Neural progenitor cell (in vitro differentiated cells): ENCODE data around the gene CEP135. TPM values are rescaled to one million over a fixed set of nuclear protein-coding genes. Genes with fewer than 3 reads are reported as not detected.
A peak's percentile ranks its signal among the peaks of the same experiment; 100 is the strongest.

Source experiments
- DNase-seq: peaks from one replicate; pipeline ENCODE4 v3.0.0-alpha.2; 2016; ENCODE audit warnings: low spot score
- H2AFZ ChIP-seq: fragments of 200-600 bp; sonication (generic); replicated peaks from 2 replicates; pipeline ENCODE4 v1.6.1; 2016; ENCODE audit warnings: antibody characterized with exemption
- H3F3A ChIP-seq: fragments of 200-600 bp; sonication (generic); 2 replicates; pipeline ENCODE4 v1.6.1; 2016; ENCODE audit warnings: antibody characterized with exemption, low read depth
- H3K27ac ChIP-seq: fragments of 200-600 bp; sonication (generic); 2 replicates; pipeline ENCODE4 v1.5.1; 2016; ENCODE audit warnings: mild to moderate bottlenecking
- H3K27me3 ChIP-seq: fragments of 200-600 bp; sonication (generic); 2 replicates; pipeline ENCODE4 v1.6.1; 2016; ENCODE audit warnings: mild to moderate bottlenecking, moderate library complexity
- H3K36me3 ChIP-seq: fragments of 200-600 bp; sonication (generic); 2 replicates; pipeline ENCODE4 v1.5.1; 2016
- H3K4me1 ChIP-seq: fragments of 200-600 bp; sonication (generic); 2 replicates; pipeline ENCODE4 v1.6.1; 2016; ENCODE audit warnings: mixed run types
- H3K4me2 ChIP-seq: fragments of 200-600 bp; sonication (generic); 2 replicates; pipeline ENCODE4 v1.6.1; 2016
- H3K4me3 ChIP-seq: fragments of 200-600 bp; sonication (generic); 2 replicates; pipeline ENCODE4 v1.5.1; 2016
- H3K79me2 ChIP-seq: fragments of 200-600 bp; sonication (generic); 2 replicates; pipeline ENCODE4 v1.6.1; 2016; ENCODE audit warnings: low read depth
- H3K9ac ChIP-seq: fragments of 200-600 bp; sonication (generic); 2 replicates; pipeline ENCODE4 v1.6.1; 2016
- H3K9me3 ChIP-seq: fragments of 200-600 bp; sonication (generic); 2 replicates; pipeline ENCODE4 v1.5.1; 2016; ENCODE audit warnings: low read depth
- H4K20me1 ChIP-seq: fragments of 200-600 bp; sonication (generic); 2 replicates; pipeline ENCODE4 v1.6.1; 2016; ENCODE audit warnings: low read depth
- H3K27ac Mint-ChIP-seq: 3 replicates; pipeline ENCODE4 v1.8.0; 2021; ENCODE audit warnings: mixed read lengths
- H3K27me3 Mint-ChIP-seq: 2 replicates; pipeline ENCODE4 v1.8.0; 2022; ENCODE audit warnings: low read depth, mild to moderate bottlenecking, inconsistent platforms, moderate library complexity, mixed read lengths; ENCODE audit not compliant: insufficient read depth
- H3K36me3 Mint-ChIP-seq: 3 replicates; pipeline ENCODE4 v1.8.0; 2021; ENCODE audit warnings: mixed read lengths
- H3K4me1 Mint-ChIP-seq: 3 replicates; pipeline ENCODE4 v1.8.0; 2021; ENCODE audit warnings: mixed read lengths
- H3K4me3 Mint-ChIP-seq: 3 replicates; pipeline ENCODE4 v1.8.0; 2021; ENCODE audit warnings: mild to moderate bottlenecking, moderate library complexity, mixed read lengths
- H3K9me3 Mint-ChIP-seq: 3 replicates; pipeline ENCODE4 v1.8.0; 2020; ENCODE audit warnings: mixed read lengths
- CTCF ChIP-seq: fragments of 200-600 bp; sonication (generic); IDR thresholded peaks from 2 replicates; pipeline ENCODE4 v1.5.1; 2017; ENCODE audit warnings: antibody characterized with exemption, mild to moderate bottlenecking
- EZH2 ChIP-seq: fragments of 200-600 bp; sonication (generic); IDR thresholded peaks from 2 replicates; pipeline ENCODE4 v1.6.1; 2017; ENCODE audit warnings: antibody characterized with exemption, mild to moderate bottlenecking, moderate library complexity
- EZH2phosphoT487 ChIP-seq: fragments of 200-600 bp; sonication (generic); IDR thresholded peaks from 2 replicates; pipeline ENCODE4 v1.6.1; 2017; ENCODE audit warnings: antibody characterized with exemption
- total RNA-seq: library from RNA; depleted of rRNA; stranded (reverse); fragments of >200 nt; gene quantifications from 2 replicates; pipeline ENCODE4 v1.2.3, GENCODE V29; 2015; ENCODE audit warnings: low replicate concordance

Gene CEP135
- total RNA-seq, 1 donor from 2014 or later: 40.4 TPM

- no peaks in the 10 kb centered on the region for H3K27me3 ChIP-seq
- TF ChIP-seq CTCF: no peak
- no peak for TF ChIP-seq EZH2phosphoT487
- TF ChIP-seq EZH2: no peak
- no peaks in the 10 kb centered on the region for H3K36me3 ChIP-seq
- peaks cover 40% of the 10 kb centered on the region for H3K4me1 Mint-ChIP-seq
- no peak overlapping the region for H3K4me2 ChIP-seq
- no peak overlapping the region for H3K4me3 ChIP-seq
- peaks cover 17% of the 10 kb centered on the region for H3F3A ChIP-seq
- no peak overlapping the region for H3K27ac ChIP-seq
- H3K27me3 Mint-ChIP-seq: no peaks in the 10 kb centered on the region
- H3K36me3 Mint-ChIP-seq: peaks cover 20% of the 10 kb centered on the region
- H3K9ac ChIP-seq: no peak overlapping the region
- H4K20me1 ChIP-seq: peaks cover 85% of the 10 kb centered on the region
- H3K79me2 ChIP-seq: peaks cover 97% of the 10 kb centered on the region
- H3K4me1 ChIP-seq: peaks cover 34% of the 10 kb centered on the region
- H3K9me3 ChIP-seq: no peaks in the 10 kb centered on the region
- no peak overlapping the region for H3K4me3 Mint-ChIP-seq
- H2AFZ ChIP-seq: no peak overlapping the region
- H3K9me3 Mint-ChIP-seq: no peaks in the 10 kb centered on the region
- H3K27ac Mint-ChIP-seq: peak overlapping the region; percentile 79
- no peak for DNase-seq
Observed at GRCh38 chr4:56055027-56055977, 106.6 kb downstream of the CEP135 start.

- Mint-ChIP-seq H3K4me3 (peak overlapping the region; percentile 17), H3K4me1 (peaks cover 34% of the 10 kb centered on the region), H3K9me3 (no peaks in the 10 kb centered on the region), H3K27ac (peak overlapping the region; percentile 43), H3K27me3 (peaks cover under 1% of the 10 kb centered on the region), H3K36me3 (peaks cover 25% of the 10 kb centered on the region)
- Histone ChIP-seq H3K27ac (no peak overlapping the region), H3F3A (peaks cover 10% of the 10 kb centered on the region), H3K27me3 (no peaks in the 10 kb centered on the region), H3K9ac (no peak overlapping the region), H3K79me2 (peaks cover 97% of the 10 kb centered on the region), H3K4me1 (peaks cover 29% of the 10 kb centered on the region), H3K4me2 (no peak overlapping the region), H3K36me3 (no peaks in the 10 kb centered on the region), H3K9me3 (no peaks in the 10 kb centered on the region), H2AFZ (no peak overlapping the region), H4K20me1 (peaks cover 88% of the 10 kb centered on the region), H3K4me3 (no peak overlapping the region)
- DNase-seq: no peak
- TF ChIP-seq CTCF (no peak), EZH2 (no peak), EZH2phosphoT487 (no peak)
Observed at GRCh38 chr4:56055991-56056390, 107.2 kb downstream of the CEP135 start.

GRCh38 chr4:56058555-56058954 lies 109.8 kb downstream of the CEP135 start:
- H3K27ac ChIP-seq: no peak overlapping the region
- H2AFZ ChIP-seq: no peak overlapping the region
- no peaks in the 10 kb centered on the region for H3K27me3 ChIP-seq
- no peak overlapping the region for H3K4me3 ChIP-seq
- peaks cover 3% of the 10 kb centered on the region for H3F3A ChIP-seq
- no peak overlapping the region for H3K4me3 Mint-ChIP-seq
- no peak for DNase-seq
- H3K36me3 Mint-ChIP-seq: peaks cover 28% of the 10 kb centered on the region
- no peaks in the 10 kb centered on the region for H3K9me3 Mint-ChIP-seq
- H3K27me3 Mint-ChIP-seq: peaks cover 4% of the 10 kb centered on the region
- H3K79me2 ChIP-seq: peaks cover 90% of the 10 kb centered on the region
- H4K20me1 ChIP-seq: peaks cover 80% of the 10 kb centered on the region
- H3K9me3 ChIP-seq: no peaks in the 10 kb centered on the region
- H3K4me1 Mint-ChIP-seq: peaks cover 23% of the 10 kb centered on the region
- H3K4me2 ChIP-seq: no peak overlapping the region
- H3K27ac Mint-ChIP-seq: no peak overlapping the region
- H3K4me1 ChIP-seq: peaks cover 12% of the 10 kb centered on the region
- no peaks in the 10 kb centered on the region for H3K36me3 ChIP-seq
- no peak overlapping the region for H3K9ac ChIP-seq
- TF ChIP-seq CTCF (no peak), EZH2 (no peak), EZH2phosphoT487 (no peak)
